ENCODE results near the gene CDC27. TPM values are rescaled to one million over a fixed set of nuclear protein-coding genes. Genes with fewer than 3 reads are reported as not detected.

The CDC27 gene
- total RNA-seq, 2 experiments from 2014 or later, result 133 to 138 TPM

DNA sequence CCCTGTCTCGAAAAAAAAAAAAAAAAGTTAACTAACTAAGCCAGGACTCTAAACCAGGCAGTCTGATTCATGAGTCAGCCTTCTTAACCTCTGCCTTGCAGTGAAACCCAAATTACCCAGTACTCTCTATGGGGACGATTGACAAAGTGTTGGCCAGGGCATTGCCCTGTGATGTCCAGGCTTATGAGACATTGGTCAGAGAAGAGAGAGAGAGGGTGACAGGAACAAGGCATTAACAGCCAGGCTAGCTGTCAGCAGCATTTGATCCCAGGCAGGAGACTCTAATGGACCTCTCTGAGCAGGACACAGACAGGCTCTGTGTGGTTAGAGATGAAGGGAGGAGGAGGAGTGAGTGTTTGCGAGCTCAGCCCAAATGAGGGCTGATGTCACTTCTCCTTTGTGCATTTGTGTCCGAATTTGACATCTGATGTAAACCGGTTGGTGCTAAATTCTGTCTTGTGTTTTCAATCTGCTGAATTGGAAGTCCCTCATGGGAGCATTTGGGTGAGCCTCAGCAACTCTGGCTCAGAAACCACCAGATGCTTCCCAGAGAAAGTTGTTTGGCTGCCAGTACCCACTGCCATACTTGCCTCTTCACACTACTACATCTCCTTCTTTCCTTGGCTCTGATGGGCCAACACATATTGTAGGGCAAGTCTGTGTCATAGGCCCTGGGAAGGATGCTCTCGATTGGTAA, 15.8 kb upstream of the CDC27 start:
- Mint-ChIP-seq H3K27me3 (ENCODE audit: low read depth) (peaks cover 3% of the 10 kb centered on the region), H3K9me3 (ENCODE audit: insufficient read depth) (no peaks in the 10 kb centered on the region), H3K36me3 (ENCODE audit: low read depth) (peaks cover 4% of the 10 kb centered on the region), H3K4me1 (ENCODE audit: low read depth) (peaks cover 59% of the 10 kb centered on the region), H3K4me3 (peak overlapping the region; percentile 66), H3K27ac (peak overlapping the region; percentile 89)
- DNase-seq (peak; percentile 59), ATAC-seq (peak; percentile 71)
- ChIA-PET CTCF (interaction anchor here (0.9 to 2.8 kb wide), 7 partner anchors 10 to 23 kb away, joined by 3 to 9 read pairs (median 4); no protein-coding TSS in a partner anchor), POLR2A (interaction anchor here (1.1 to 3.3 kb wide), 4 partner anchors 14 to 120 kb away, joined by 3 to 19 read pairs (median 4); partner anchors contain the start of genes CDC27 and EFCAB13)

DNA sequence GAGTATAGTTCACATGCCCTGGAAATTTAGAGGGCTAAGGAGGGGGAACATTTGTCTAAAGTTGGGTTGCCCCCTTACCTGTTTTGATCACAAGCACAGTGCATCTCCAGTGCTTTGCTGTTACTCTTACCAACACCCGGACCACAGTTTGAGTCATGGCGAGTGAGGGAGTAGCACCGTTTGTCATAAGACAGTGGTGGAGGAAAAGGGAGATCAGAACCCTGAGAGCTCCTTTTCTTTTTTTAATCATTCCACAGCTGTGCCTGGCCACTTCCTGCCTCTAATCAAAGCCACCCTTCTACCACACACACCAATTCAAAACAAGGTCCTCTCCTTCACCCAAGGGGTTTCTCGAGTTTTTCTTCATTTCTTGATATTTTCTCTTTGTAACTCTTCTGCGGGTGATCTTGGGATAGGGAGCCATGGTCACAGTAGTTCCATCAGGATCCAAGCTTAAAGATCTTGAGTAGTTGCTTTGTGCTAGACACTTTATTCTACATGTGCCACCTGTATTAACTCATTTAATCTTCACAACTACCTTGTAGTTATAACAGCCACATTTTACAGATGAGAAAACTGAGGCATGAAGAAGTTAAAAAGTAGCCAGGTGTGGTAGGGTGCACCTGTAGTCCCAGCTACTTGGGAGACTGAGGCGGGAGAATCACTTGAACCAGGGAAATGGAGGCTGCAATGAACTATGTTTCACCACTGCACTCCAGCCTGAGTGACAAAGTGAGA, 15.1 kb upstream of the CDC27 start:
- Mint-ChIP-seq H3K4me1 (ENCODE audit: low read depth) (peaks cover 61% of the 10 kb centered on the region), H3K36me3 (ENCODE audit: low read depth) (peaks cover 4% of the 10 kb centered on the region), H3K27me3 (ENCODE audit: low read depth) (no peaks in the 10 kb centered on the region), H3K27ac (peak overlapping the region; percentile 89), H3K9me3 (ENCODE audit: insufficient read depth) (no peaks in the 10 kb centered on the region), H3K4me3 (peak overlapping the region; percentile 66)
- POLR2A ChIA-PET, result interaction anchor here (0.8 to 3.3 kb wide), 6 partner anchors 15 to 432 kb away, joined by 3 to 19 read pairs (median 4); partner anchors contain the start of gene CDC27
- CTCF ChIA-PET, result interaction anchor here (0.9 to 1.6 kb wide), 5 partner anchors 9 to 113 kb away, joined by 3 to 5 read pairs (median 4); no protein-coding TSS in a partner anchor
- DNase-seq (peak; percentile 76), ATAC-seq (peak; percentile 62)

DNA sequence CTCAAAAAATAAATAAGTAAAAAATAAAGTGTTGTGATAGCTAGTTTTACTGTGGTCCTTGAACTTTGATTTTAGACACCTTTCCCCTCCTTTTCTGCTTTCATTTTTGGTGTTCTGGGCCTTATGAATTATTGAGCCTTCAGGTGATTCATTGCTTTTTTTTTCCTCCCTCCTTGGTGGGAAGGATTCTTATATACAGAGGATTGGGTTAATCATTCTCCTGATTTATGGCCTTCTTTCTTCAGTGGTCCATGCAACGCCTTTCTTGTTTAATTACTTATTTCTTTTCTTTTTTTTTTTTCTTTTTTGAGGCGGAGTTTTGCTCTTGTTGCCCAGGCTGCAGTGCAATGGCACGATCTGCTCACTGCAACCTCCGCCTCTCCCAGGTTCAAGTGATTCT, 12.1 kb upstream of the CDC27 start:
- DNase-seq (no peak), ATAC-seq (no peak)
- POLR2A ChIA-PET, result interaction anchor here (1.3 kb wide), 1 partner anchor 12 kb away, joined by 4 read pairs; no protein-coding TSS in a partner anchor
- CTCF ChIA-PET, result interaction anchor here (1.1 to 3.3 kb wide), 3 partner anchors 12 to 28 kb away, joined by 3 to 12 read pairs (median 6); partner anchors contain the start of gene CDC27
- Mint-ChIP-seq H3K4me3 (no peak overlapping the region), H3K27me3 (ENCODE audit: low read depth) (peaks cover 5% of the 10 kb centered on the region), H3K9me3 (ENCODE audit: insufficient read depth) (no peaks in the 10 kb centered on the region), H3K4me1 (ENCODE audit: low read depth) (peaks cover 46% of the 10 kb centered on the region), H3K36me3 (ENCODE audit: low read depth) (peaks cover 4% of the 10 kb centered on the region), H3K27ac (no peak overlapping the region)

DNA sequence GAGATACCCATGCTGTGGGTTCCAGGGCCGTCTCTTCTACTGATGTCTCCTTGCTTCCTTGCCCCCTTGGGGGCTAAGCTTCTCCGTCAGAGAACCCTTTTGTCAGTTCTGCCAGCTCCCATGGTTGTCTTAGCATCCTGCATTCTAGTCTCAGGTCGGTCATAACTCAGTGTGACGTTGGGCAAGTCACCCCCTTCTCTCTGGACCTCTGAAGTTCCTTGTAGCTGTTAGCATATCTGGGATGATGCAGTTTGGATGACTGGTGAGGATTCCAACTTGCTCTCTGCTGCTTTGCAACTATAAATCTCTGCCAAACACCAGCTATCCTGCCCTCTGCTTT, 11.2 kb upstream of the CDC27 start:
- peaks cover 4% of the 10 kb centered on the region for H3K36me3 Mint-ChIP-seq (ENCODE audit: low read depth)
- POLR2A ChIA-PET, result interaction anchor here (1.3 kb wide), 1 partner anchor 11 kb away, joined by 4 read pairs; no protein-coding TSS in a partner anchor
- no peak overlapping the region for H3K4me3 Mint-ChIP-seq

DNA sequence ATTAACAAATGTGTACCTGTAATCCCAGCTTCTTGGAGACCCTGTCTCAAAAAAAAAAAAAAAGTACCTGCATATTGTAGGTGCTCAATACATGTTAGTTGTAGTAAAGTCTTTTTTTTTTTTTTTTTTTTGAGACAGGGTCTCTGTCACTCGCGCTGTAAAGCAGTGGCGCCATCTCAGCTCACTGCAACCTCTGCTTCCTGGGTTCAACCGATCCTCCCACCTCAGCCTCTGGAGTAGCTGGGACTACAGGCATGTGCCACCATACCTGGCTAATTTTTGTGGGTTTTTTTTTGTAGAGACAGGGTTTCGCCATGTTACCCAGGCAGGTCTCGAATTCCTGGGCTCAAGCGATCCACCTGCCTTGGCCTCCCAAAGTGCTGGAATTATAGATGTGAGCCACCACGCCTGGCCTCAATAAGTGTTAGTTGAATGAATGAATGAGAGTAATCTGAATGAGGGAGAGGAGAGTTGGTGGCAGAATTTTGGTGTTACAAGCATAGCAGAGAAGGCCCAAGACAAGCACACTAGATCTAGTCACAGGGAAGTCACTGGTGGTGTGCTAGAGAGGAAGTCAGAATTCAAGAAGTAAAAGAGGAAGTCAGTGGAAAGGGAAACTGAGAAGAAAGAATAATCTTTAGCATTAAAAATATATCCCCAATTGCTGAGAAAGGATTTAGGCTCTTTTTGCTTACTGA, 10.7 kb upstream of the CDC27 start:
- ChIA-PET POLR2A (interaction anchor here (1.3 kb wide), 1 partner anchor 10 kb away, joined by 4 read pairs; no protein-coding TSS in a partner anchor), CTCF (interaction anchor here (1.1 to 3.3 kb wide), 2 partner anchors 10 to 115 kb away, joined by 4 to 12 read pairs; partner anchors contain the start of gene CDC27)
- peaks cover 32% of the 10 kb centered on the region for H3K4me1 Mint-ChIP-seq (ENCODE audit: low read depth)
- H3K27ac Mint-ChIP-seq, result peak overlapping the region; percentile 83
- peaks cover 4% of the 10 kb centered on the region for H3K36me3 Mint-ChIP-seq (ENCODE audit: low read depth)
- H3K27me3 Mint-ChIP-seq (ENCODE audit: low read depth), result peaks cover 5% of the 10 kb centered on the region
- no peak overlapping the region for H3K4me3 Mint-ChIP-seq
- ATAC-seq (no peak), DNase-seq (no peak)
- no peaks in the 10 kb centered on the region for H3K9me3 Mint-ChIP-seq (ENCODE audit: insufficient read depth)

More for the DNA sequence above, 11.2 kb upstream of the CDC27 start:
- DNase-seq (no peak), ATAC-seq (no peak)
- Mint-ChIP-seq H3K27ac (peak overlapping the region; percentile 83), H3K4me1 (ENCODE audit: low read depth) (peaks cover 37% of the 10 kb centered on the region), H3K9me3 (ENCODE audit: insufficient read depth) (no peaks in the 10 kb centered on the region), H3K27me3 (ENCODE audit: low read depth) (peaks cover 5% of the 10 kb centered on the region)
- CTCF ChIA-PET, result interaction anchor here (1.1 to 3.3 kb wide), 3 partner anchors 11 to 114 kb away, joined by 4 to 12 read pairs (median 6); partner anchors contain the start of gene CDC27

DNA sequence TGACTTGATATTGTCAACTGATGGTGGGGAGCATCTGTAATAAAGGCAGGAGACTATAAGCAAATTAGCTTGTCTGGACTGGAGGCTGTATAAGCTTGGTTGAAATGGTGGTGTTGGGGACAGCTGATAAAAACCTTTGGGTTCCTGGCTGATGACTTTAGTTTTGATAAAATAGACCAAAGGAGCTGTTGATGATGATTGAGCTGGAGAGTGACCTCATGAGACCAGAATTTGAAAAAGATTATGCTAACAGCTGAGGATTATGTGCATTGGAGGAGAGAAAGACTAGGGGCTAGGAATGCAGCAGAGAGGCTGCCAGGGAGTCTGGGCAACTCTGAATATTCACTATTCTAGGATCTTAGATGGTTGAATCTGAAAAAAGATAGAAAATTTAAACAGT, 8.7 kb upstream of the CDC27 start:
- peaks cover 26% of the 10 kb centered on the region for H3K4me1 Mint-ChIP-seq (ENCODE audit: low read depth)
- H3K36me3 Mint-ChIP-seq (ENCODE audit: low read depth), result no peaks in the 10 kb centered on the region
- ATAC-seq (no peak), DNase-seq (no peak)
- ChIA-PET POLR2A (interaction anchor here (0.9 kb wide), 1 partner anchor 9 kb away, joined by 8 read pairs; the partner anchor contains the start of gene CDC27), CTCF (interaction anchor here (1.0 to 1.4 kb wide), 3 partner anchors 10 to 118 kb away, joined by 3 to 5 read pairs (median 3); no protein-coding TSS in a partner anchor)
- no peak overlapping the region for H3K4me3 Mint-ChIP-seq
- H3K27ac Mint-ChIP-seq, result no peak overlapping the region
- H3K9me3 Mint-ChIP-seq (ENCODE audit: insufficient read depth), result no peaks in the 10 kb centered on the region
- peaks cover 5% of the 10 kb centered on the region for H3K27me3 Mint-ChIP-seq (ENCODE audit: low read depth)

DNA sequence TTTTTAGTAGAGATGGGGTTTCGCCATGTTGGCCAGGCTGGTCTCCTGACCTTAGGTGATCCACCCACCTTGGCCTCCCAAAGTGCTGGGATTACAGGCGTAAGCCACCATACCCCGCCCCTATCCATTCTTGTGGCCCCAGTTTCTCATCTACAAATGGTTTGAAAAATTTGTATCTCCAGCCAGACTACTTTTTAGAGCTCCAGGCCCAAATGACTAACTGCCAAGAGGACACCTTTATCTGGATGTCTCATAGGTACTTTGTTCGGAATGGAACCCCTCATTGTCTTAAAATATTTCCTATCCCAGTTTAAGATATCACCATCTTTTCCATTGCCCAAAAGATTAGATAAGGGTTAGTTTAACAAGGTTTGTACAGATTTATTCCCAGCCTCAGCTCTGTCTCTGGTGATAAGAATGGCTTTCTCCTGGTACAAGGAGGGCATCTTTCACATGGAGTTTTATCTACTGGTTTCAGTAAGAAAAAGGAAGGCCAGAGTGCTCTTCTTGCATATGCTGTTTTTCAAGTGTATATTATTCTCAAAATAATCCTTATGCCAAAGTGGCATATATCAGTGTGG, 4.9 kb upstream of the CDC27 start:
- H3K36me3 Mint-ChIP-seq (ENCODE audit: low read depth), result peaks cover 2% of the 10 kb centered on the region
- ATAC-seq (no peak), DNase-seq (no peak)
- H3K4me3 Mint-ChIP-seq, result no peak overlapping the region
- H3K4me1 Mint-ChIP-seq (ENCODE audit: low read depth), result peaks cover 40% of the 10 kb centered on the region
- ChIA-PET POLR2A (no interaction called here), CTCF (interaction anchor here (1.6 kb wide), 1 partner anchor 10 kb away, joined by 4 read pairs; no protein-coding TSS in a partner anchor)
- peaks cover 5% of the 10 kb centered on the region for H3K27me3 Mint-ChIP-seq (ENCODE audit: low read depth)
- no peaks in the 10 kb centered on the region for H3K9me3 Mint-ChIP-seq (ENCODE audit: insufficient read depth)
- no peak overlapping the region for H3K27ac Mint-ChIP-seq

DNA sequence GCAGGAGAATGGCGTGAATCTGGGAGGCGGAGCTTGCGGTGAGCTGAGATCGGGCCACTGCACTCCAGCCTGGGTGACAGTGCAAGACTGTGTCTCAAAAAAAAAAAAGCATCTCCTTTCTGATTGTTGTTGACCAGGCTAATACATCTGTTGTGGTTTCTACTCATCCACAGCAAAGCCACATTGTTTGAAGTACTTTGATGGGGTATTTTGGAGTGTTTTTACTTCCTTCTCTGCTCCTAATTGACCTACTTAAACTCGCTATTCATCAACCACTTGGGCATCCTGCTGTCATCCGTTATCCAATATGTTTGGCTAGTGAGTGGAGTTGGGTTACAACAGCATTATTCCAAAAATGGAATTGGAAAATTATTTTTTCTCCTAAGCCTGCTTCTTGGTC, 3.5 kb upstream of the CDC27 start:
- ChIA-PET POLR2A (no interaction called here), CTCF (interaction anchor here (1.0 kb wide), 1 partner anchor 11 kb away, joined by 3 read pairs; no protein-coding TSS in a partner anchor)
- DNase-seq (no peak), ATAC-seq (no peak)
- Mint-ChIP-seq H3K36me3 (ENCODE audit: low read depth) (peaks cover 11% of the 10 kb centered on the region), H3K4me3 (no peak overlapping the region), H3K27ac (no peak overlapping the region), H3K9me3 (ENCODE audit: insufficient read depth) (no peaks in the 10 kb centered on the region), H3K4me1 (ENCODE audit: low read depth) (peaks cover 43% of the 10 kb centered on the region), H3K27me3 (ENCODE audit: low read depth) (peaks cover 4% of the 10 kb centered on the region)

DNA sequence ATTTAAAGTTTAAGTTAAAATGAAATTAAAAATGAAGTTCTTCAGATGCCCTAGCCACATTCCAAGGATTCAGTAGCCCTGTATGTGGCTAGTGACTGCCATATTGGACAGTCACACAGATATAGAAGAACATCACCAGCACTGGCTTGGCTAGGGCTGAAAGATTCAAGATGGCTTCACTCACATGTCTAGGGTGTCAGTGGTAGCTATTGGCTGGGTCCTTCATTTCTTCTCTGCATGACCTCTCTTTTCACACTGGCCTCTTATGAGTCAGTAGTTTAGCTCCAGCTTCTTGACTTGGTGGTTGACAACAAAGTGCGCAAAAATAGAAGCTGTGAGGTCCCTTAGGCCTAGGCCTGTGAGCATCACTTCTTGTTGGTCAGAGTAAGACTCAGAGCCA, 1.7 kb upstream of the CDC27 start:
- no peak overlapping the region for H3K27ac Mint-ChIP-seq
- H3K27me3 Mint-ChIP-seq (ENCODE audit: low read depth), result no peaks in the 10 kb centered on the region
- ATAC-seq (no peak), DNase-seq (no peak)
- H3K36me3 Mint-ChIP-seq (ENCODE audit: low read depth), result peaks cover 21% of the 10 kb centered on the region
- ChIA-PET CTCF (interaction anchor here (1.9 to 2.8 kb wide), 3 partner anchors 16 to 125 kb away, joined by 4 to 8 read pairs (median 8); no protein-coding TSS in a partner anchor), POLR2A (no interaction called here)
- H3K4me3 Mint-ChIP-seq, result no peak overlapping the region
- H3K9me3 Mint-ChIP-seq (ENCODE audit: insufficient read depth), result no peaks in the 10 kb centered on the region
- H3K4me1 Mint-ChIP-seq (ENCODE audit: low read depth), result peaks cover 59% of the 10 kb centered on the region

DNA sequence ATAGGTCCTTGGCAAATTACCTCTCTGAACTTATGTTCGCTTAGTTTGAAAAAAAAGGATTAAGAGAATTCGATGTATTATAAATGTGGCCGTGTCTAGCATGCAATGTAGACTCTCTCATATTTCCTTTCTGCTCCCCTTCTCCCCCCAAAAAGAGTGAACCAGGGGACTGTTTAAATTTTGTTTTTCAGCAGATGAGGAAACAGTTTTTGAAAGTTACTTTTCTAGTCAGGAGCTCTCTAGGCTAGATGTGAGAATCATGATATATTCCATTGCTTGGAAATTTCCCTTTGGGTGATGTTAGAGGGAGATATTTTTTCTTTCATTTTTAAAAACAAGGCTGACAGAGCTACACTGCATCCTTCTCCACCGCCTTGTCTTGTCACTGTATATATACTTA, 1.1 kb upstream of the CDC27 start:
- ChIA-PET POLR2A (interaction anchor here (0.7 to 2.2 kb wide), 3 partner anchors 13 to 33 kb away, joined by 3 to 6 read pairs (median 4); no protein-coding TSS in a partner anchor), CTCF (interaction anchor here (1.0 to 2.8 kb wide), 5 partner anchors 10 to 125 kb away, joined by 4 to 12 read pairs (median 8); no protein-coding TSS in a partner anchor)
- Mint-ChIP-seq H3K36me3 (ENCODE audit: low read depth) (peaks cover 21% of the 10 kb centered on the region), H3K27ac (peak overlapping the region; percentile 96), H3K4me3 (peak overlapping the region; percentile 96), H3K4me1 (ENCODE audit: low read depth) (peaks cover 60% of the 10 kb centered on the region), H3K27me3 (ENCODE audit: low read depth) (no peaks in the 10 kb centered on the region), H3K9me3 (ENCODE audit: insufficient read depth) (no peaks in the 10 kb centered on the region)
- DNase-seq (no peak), ATAC-seq (no peak)

Measured in activated CD8-positive, alpha-beta T cell treated with anti-CD3 and anti-CD28 coated beads, Interleukin-2, amount 10 ng/mL, durations not matched to agents 7 days and 5 days (primary cell).